ENCODE measurements around the gene IRF9.

Gene IRF9, protein sequence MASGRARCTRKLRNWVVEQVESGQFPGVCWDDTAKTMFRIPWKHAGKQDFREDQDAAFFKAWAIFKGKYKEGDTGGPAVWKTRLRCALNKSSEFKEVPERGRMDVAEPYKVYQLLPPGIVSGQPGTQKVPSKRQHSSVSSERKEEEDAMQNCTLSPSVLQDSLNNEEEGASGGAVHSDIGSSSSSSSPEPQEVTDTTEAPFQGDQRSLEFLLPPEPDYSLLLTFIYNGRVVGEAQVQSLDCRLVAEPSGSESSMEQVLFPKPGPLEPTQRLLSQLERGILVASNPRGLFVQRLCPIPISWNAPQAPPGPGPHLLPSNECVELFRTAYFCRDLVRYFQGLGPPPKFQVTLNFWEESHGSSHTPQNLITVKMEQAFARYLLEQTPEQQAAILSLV

DNA sequence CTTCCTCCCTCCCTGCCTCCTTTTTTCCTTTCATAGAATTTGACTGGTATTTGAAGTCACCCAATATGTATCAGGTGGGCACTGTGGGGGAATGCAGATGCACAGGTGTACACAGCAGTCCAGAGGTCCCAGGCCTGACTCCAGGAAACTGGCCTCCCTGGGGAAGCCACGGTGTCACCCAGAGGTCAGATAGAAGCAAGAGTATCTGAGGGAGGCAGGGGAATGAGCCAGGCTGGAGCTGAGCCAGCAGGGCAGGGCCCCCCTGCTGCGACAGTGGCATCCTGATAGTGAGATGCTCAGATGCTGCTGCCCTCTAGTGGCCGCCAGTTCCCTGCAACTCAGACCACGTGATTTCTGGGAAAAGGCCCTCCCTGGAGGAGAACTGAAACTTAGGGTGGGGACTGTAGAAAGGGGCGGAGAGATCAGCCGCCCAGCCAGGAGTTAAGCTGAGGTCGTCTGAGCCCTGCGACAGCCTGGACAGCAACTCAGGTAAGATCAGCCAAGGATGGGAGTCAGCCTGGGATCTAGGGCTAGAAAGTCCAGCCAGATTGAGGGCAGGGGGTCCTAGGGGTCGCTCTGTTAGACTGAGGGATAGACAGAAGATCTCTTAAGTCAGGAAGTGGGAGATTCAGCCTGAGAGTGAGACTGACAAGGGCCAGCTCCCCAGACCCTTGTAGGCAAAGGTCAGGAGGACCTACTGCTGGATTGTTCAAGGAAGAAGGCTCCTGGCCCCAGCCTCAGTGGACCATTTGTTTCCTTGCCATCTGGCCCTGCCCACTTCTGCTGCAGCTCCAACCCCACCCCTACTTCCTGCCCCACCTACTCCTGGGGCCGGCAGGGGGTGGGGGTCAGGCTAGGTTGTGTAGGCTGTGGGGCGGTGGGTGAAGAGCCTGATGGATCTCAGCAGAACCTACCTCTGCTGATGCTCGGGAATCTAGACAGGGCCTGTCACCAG, at the start of gene IRF9:
IRF9 (plus strand) TSS at position 416 of the 955 bp plus-strand sequence. CDS start 880 bp downstream, outside the sequence.
- peak; percentile 96 for DNase-seq (ENCODE audit: low read depth)
- TF ChIP-seq, protein P1, sequence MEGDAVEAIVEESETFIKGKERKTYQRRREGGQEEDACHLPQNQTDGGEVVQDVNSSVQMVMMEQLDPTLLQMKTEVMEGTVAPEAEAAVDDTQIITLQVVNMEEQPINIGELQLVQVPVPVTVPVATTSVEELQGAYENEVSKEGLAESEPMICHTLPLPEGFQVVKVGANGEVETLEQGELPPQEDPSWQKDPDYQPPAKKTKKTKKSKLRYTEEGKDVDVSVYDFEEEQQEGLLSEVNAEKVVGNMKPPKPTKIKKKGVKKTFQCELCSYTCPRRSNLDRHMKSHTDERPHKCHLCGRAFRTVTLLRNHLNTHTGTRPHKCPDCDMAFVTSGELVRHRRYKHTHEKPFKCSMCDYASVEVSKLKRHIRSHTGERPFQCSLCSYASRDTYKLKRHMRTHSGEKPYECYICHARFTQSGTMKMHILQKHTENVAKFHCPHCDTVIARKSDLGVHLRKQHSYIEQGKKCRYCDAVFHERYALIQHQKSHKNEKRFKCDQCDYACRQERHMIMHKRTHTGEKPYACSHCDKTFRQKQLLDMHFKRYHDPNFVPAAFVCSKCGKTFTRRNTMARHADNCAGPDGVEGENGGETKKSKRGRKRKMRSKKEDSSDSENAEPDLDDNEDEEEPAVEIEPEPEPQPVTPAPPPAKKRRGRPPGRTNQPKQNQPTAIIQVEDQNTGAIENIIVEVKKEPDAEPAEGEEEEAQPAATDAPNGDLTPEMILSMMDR (IDR thresholded peaks at IDR 0.05; ENCODE audit: low read length, missing control alignments), result peak; percentile 89
- H3K4me3 ChIP-seq (replicated peaks; ENCODE audit: low read depth, low read length), result peak within 1 kb of the TSS; percentile 91

DNA sequence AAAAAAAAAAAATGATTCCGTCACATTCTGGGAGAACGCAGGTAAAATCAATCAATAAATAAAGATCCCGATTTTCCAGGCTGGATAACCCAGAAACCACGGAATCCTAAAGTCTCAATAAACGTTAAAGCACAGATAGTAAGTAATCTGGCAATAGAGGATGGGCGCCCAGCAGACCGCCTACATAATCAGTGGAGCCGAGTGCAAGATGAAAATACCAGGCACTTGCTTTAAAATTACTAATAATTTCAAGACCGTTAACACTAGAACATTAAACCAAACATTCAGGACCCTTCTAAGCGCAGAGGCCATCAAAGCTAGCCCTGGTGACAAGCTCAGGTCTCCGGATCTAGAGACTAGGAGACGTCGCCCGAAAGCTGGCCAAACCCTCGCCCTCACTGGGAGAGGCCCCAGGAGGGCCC, 47.7 kb upstream of the IRF9 start:
- no peak for DNase-seq (ENCODE audit: low read depth)
- TF ChIP-seq, protein P1 (IDR thresholded peaks at IDR 0.05; ENCODE audit: low read length, missing control alignments), result no peak
- peak overlapping the region; percentile 96 for H3K4me3 ChIP-seq (replicated peaks; ENCODE audit: low read depth, low read length)

DNA sequence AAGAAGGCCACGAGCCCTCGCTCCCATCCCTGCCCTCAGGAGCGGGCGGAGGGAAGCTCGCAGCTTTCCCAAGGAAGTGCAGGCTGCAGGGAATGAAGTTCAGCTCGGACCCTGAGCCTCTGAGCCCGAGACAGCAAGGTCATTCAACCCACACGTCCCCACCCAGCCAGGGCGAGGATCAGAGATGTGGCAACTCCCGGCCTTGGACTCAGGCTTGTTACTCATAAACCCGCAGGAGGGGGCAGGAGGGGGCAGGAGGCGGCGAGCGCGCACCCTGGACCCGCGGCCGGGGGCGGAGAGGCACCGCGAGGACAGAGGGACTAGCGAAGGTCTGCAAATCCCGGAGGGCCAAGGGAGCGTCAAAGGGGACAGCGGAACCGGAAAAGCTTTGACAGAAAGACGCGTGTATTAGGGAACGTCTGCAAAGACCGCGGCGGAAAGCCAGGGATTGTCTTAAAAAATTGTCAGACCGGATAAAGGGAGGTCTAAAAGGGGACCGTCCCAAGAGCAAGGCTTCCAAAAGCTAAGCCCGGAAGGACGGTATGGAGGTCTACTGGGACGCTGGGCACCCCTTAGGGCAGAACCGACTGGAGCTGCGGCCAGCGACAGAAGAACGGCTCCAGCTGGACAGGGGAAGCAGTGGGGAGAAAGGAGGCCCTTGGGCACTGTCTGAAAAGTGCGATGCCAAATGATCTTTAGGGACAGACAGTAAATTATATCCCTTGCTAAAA, 47.1 kb upstream of the IRF9 start:
- peak overlapping the region; percentile 96 for H3K4me3 ChIP-seq (replicated peaks; ENCODE audit: low read depth, low read length)
- peak; percentile 84 for DNase-seq (ENCODE audit: low read depth)
- TF ChIP-seq, protein P1 (IDR thresholded peaks at IDR 0.05; ENCODE audit: low read length, missing control alignments), result no peak

DNA sequence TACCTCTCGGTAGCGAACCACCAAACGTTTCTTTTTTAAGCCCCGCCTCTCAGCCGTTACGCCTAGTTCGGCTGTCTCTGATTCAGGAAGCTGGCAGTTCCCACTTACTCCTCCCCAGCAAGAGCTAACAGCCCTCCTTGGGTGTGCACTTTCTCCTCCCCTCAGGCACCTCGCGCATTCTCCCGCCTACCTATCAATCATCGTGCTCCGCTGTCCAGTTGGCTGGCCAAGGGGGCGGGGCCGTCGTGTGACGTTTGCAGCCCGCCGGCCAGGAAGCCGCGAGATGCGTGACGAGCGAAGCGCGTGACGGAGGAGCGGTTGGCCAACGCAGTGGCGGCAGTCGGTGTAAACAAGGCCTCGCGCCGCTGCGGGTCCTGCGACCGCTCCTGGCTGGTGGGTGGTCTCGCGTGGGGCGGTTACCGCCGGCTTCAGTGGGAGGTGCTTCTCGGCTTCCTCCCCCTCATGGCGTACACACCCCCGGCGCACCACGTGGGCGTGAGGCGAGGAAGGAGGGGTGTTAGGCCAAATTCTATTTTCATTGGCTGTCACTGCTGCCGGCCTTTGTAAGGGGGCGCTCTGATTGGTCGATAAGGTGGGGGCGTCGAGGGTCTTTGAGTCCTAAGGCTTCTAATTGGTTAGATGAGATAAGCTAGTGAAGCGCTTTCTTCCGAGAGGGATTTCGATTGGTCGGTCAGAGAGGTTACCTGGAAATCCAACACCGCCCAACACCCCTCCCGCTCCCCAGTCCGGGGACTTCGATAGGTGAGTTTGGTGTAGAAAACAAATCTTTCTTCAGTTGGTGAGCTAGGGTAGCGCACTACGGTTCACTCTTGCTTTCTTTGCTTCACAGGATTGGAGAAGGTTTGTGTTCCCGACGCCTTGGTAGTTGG, 46.3 kb upstream of the IRF9 start, which contains the start of the genes DCAF11 and NRL:
DCAF11 (plus strand) TSS at position 246 of the 890 bp plus-strand sequence. CDS start 818 bp downstream, outside the sequence.
NRL (minus strand) TSS at position 418 of the 890 bp plus-strand sequence. CDS start 32,101 bp downstream, outside the sequence.
- TF ChIP-seq, protein P1 (IDR thresholded peaks at IDR 0.05; ENCODE audit: low read length, missing control alignments), result no peak
- peak within 1 kb of the TSS; percentile 96 for H3K4me3 ChIP-seq (replicated peaks; ENCODE audit: low read depth, low read length)
- peak; percentile 100 for DNase-seq (ENCODE audit: low read depth)

DNA sequence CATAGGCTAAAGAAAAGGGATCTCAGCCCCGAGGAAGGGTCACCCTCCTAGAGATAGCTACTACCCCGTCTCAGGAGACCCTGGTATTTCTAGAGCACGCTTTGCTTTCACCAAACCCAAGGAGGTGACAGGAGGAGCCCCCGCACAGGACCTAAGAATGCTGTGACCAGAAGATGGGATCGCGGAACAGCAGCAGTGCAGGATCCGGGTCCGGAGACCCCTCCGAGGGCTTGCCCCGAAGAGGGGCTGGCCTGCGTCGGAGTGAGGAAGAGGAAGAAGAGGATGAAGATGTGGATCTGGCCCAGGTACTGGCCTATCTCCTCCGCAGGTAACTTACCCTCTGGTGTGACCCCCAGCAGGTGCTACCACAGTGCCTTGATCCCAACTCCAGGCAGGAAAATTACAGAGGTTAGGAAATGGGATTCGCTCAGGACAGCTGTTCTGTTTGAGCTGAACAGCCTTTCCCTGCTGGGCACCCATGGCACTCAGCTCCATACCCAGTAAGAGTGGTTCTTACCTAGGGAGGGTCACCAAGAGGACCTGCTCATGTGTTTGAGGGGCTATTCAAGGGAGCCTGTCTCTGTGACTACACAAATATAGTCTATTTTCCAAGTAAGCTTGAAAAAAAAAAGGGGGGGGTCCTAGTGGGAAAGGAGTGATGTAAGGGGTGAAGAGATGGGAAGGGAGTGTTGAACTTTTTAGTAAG, 45.5 kb upstream of the IRF9 start:
- TF ChIP-seq, protein P1 (IDR thresholded peaks at IDR 0.05; ENCODE audit: low read length, missing control alignments), result no peak
- no peak for DNase-seq (ENCODE audit: low read depth)
- H3K4me3 ChIP-seq (replicated peaks; ENCODE audit: low read depth, low read length), result peak overlapping the region; percentile 96
